SK-N-SH treated with all-trans-retinoic acid at 6 μM for 48 hours (cell line): Measurements from ENCODE around the gene HELZ.

Experiments
- ARNTL ChIP-seq: fragments of 450-650 bp; formaldehyde crosslinking; IDR thresholded peaks from 2 replicates; pipeline ENCODE4 v1.5.0; 2020; ENCODE audit warnings: low read depth, mild to moderate bottlenecking, moderate library complexity, borderline replicate concordance
- ISL1 ChIP-seq: fragments of 250-450 bp; sonication (Bioruptor Pico); IDR thresholded peaks from 2 replicates; pipeline ENCODE4 v2.1.2; 2022; ENCODE audit warnings: mild to moderate bottlenecking, moderate library complexity
- SNAI2 ChIP-seq: fragments of 250-450 bp; sonication (Bioruptor Pico); IDR thresholded peaks from 2 replicates; pipeline ENCODE4 v1.5.0; 2020; ENCODE audit warnings: mild to moderate bottlenecking, moderate library complexity
- TOX ChIP-seq: fragments of 250-450 bp; sonication (Bioruptor Pico); IDR thresholded peaks from 2 replicates; pipeline ENCODE4 v1.8.0; 2021; ENCODE audit warnings: mild to moderate bottlenecking, moderate library complexity, borderline replicate concordance
- ZNF565 ChIP-seq: fragments of 450-650 bp; formaldehyde crosslinking; conservative IDR thresholded peaks from 2 replicates; pipeline ENCODE4 v1.5.0; 2020; ENCODE audit warnings: low read depth, mild to moderate bottlenecking, moderate library complexity
- TF ChIP-seq, protein P1 (sequence below): fragments of 250-450 bp; sonication (Bioruptor Pico); IDR thresholded peaks from 2 replicates; pipeline ENCODE4 v1.8.0; 2020; ENCODE audit warnings: mild to moderate bottlenecking, moderate library complexity, borderline replicate concordance
- TF ChIP-seq, protein P2 (sequence below): fragments of 250-450 bp; sonication (Bioruptor Pico); IDR thresholded peaks from 2 replicates; pipeline ENCODE4 v1.8.0; 2021; ENCODE audit warnings: low read depth, mild to moderate bottlenecking, moderate library complexity, borderline replicate concordance
- TF ChIP-seq, protein P3 (sequence below): fragments of 250-450 bp; sonication (Bioruptor Pico); IDR thresholded peaks from 2 replicates; pipeline ENCODE4 v1.5.1; 2020; ENCODE audit warnings: low read depth, mild to moderate bottlenecking, moderate library complexity

DNA sequence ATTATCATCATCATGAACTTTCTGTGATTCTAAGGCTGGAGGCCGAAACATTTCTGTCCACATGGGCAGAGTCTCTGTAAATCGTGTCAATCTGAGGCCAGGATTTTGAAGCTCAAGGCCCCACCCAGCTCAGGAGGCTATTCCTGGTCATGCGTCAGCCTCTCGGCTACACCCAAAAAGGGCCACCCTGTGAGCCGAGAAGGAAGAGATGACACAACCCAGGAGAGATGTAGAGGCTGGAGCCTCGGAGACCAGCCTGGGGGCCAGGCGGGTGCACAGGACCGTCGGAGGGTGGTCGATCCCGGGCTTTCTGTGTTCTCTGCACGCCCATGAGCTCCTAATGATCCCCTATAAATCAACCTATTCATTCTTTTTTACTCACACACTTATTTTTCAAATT, 201.7 kb downstream of the HELZ start:
- TF ChIP-seq, protein P1, sequence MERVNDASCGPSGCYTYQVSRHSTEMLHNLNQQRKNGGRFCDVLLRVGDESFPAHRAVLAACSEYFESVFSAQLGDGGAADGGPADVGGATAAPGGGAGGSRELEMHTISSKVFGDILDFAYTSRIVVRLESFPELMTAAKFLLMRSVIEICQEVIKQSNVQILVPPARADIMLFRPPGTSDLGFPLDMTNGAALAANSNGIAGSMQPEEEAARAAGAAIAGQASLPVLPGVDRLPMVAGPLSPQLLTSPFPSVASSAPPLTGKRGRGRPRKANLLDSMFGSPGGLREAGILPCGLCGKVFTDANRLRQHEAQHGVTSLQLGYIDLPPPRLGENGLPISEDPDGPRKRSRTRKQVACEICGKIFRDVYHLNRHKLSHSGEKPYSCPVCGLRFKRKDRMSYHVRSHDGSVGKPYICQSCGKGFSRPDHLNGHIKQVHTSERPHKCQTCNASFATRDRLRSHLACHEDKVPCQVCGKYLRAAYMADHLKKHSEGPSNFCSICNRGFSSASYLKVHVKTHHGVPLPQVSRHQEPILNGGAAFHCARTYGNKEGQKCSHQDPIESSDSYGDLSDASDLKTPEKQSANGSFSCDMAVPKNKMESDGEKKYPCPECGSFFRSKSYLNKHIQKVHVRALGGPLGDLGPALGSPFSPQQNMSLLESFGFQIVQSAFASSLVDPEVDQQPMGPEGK (CRISPR knock-in tag), result no peak
- no peak for TF ChIP-seq SNAI2 (CRISPR knock-in tag)
- TF ChIP-seq, protein P2, sequence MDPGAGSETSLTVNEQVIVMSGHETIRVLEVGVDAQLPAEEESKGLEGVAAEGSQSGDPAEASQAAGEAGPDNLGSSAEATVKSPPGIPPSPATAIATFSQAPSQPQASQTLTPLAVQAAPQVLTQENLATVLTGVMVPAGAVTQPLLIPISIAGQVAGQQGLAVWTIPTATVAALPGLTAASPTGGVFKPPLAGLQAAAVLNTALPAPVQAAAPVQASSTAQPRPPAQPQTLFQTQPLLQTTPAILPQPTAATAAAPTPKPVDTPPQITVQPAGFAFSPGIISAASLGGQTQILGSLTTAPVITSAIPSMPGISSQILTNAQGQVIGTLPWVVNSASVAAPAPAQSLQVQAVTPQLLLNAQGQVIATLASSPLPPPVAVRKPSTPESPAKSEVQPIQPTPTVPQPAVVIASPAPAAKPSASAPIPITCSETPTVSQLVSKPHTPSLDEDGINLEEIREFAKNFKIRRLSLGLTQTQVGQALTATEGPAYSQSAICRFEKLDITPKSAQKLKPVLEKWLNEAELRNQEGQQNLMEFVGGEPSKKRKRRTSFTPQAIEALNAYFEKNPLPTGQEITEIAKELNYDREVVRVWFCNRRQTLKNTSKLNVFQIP (CRISPR knock-in tag), result no peak
- TF ChIP-seq ARNTL (CRISPR knock-in tag), result no peak
- TF ChIP-seq, protein P3, sequence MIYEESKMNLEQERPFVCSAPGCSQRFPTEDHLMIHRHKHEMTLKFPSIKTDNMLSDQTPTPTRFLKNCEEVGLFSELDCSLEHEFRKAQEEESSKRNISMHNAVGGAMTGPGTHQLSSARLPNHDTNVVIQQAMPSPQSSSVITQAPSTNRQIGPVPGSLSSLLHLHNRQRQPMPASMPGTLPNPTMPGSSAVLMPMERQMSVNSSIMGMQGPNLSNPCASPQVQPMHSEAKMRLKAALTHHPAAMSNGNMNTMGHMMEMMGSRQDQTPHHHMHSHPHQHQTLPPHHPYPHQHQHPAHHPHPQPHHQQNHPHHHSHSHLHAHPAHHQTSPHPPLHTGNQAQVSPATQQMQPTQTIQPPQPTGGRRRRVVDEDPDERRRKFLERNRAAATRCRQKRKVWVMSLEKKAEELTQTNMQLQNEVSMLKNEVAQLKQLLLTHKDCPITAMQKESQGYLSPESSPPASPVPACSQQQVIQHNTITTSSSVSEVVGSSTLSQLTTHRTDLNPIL, result no peak
- TF ChIP-seq ISL1 (CRISPR knock-in tag), result no peak
- TF ChIP-seq ZNF565 (CRISPR knock-in tag), result no peak
- TF ChIP-seq TOX (CRISPR knock-in tag), result no peak
